GM12891 (cell line): ENCODE measurements around the gene HCK.

ENCODE experiments used
- DNase-seq: peaks from one replicate; pipeline ENCODE4 v3.0.0; 2011; ENCODE audit warnings: low spot score; ENCODE audit not compliant: insufficient read length
- FAIRE-seq: peaks from 2 replicates; lab custom pipeline; 2011; peaks lifted over from hg19 to GRCh38; lab: Jason Lieb, UNC
- PAX5 ChIP-seq: IDR thresholded peaks from 2 replicates; pipeline ENCODE4 v1.6.1; 2011; ENCODE audit warnings: low read length, moderate library complexity, mild to moderate bottlenecking; ENCODE audit not compliant: insufficient read depth, severe bottlenecking
- POLR2A ChIP-seq: IDR thresholded peaks from 2 replicates; pipeline ENCODE4 v1.6.1; 2011; ENCODE audit warnings: low read depth, low read length, control low read depth
- POLR2AphosphoS5 ChIP-seq: IDR thresholded peaks from 2 replicates; pipeline ENCODE4 v1.6.1; 2011; ENCODE audit warnings: low read depth, low read length, control low read depth
- POU2F2 ChIP-seq: IDR thresholded peaks from 2 replicates; pipeline ENCODE4 v1.6.1; 2011; ENCODE audit warnings: low read depth, mild to moderate bottlenecking, control low read depth, low read length, moderate library complexity
- SPI1 ChIP-seq: IDR thresholded peaks from 2 replicates; pipeline ENCODE4 v1.6.1; 2011; ENCODE audit warnings: low read depth, low read length, control low read depth
- TAF1 ChIP-seq: IDR thresholded peaks from 2 replicates; pipeline ENCODE4 v1.6.1; 2011; ENCODE audit warnings: low read depth, low read length, control low read depth

HCK gene

DNA sequence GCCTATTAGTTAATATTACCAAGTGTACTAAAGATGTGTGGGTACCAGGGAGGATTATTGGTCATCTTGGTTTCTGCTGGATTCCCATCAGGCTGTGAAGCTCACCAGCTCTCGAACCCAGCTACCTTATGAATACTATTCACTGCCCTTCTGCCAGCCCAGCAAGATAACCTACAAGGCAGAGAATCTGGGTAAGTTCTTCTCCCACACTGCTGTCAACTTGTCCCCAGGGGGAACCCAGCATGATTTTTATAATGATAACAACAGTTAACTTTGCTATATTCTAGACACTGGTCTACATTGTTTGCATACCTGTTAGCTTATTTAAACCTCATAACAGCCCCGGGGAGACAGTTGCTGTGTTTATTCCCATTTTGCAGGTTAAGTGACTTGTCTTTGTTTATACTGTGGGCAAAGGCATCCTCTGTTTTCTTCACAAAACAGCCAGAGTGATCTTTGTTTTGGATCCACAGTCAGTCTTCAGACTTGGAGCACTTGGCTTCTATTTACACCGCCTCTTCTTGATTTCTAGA, 84.0 kb downstream of the HCK start:
- no peak for TF ChIP-seq POU2F2
- no peak for TF ChIP-seq POLR2AphosphoS5
- TF ChIP-seq SPI1, result no peak
- no peak for TF ChIP-seq TAF1
- TF ChIP-seq POLR2A, result no peak
- TF ChIP-seq PAX5, result no peak
- FAIRE-seq (no peak), DNase-seq (no peak)

DNA sequence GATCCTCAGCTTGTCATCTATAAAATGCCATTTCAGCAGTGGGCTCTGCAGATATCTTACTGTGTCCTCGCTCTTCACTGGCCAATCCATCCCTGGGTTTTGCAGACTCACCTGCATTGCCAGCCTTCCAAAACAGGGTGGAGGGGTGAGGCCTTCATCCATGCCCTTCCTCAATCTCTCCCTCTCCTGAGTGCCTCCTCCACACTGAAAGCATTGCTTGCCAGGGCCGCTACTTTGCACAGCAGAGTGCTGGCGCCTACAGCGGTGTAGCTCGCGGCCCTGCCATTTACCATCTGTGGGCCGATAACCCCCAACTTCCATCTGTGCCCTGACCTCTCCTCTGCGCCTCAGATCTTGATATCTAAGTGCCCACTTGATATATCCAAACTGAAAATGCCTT, 86.9 kb downstream of the HCK start:
- TF ChIP-seq SPI1 (no peak), POLR2AphosphoS5 (no peak), TAF1 (no peak)
- DNase-seq (no peak), FAIRE-seq (no peak)

DNA sequence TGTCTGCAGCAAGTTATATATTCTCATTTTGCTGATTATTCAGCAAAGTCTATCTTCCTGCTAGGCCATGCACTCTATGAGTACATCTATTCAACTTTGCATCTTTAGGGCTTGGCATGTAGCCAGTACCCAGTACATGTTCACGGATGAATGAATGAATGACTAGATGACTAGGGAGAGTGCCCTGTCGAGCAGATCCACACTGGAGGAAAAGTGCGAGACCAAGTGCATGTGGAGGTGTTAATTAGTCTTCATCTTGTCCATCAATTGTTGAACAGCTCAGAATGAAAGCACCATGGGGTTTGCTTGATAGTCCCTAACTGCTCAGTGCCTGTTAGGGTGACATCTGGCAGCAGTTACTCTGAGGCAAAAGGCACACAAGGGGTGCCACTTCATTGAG, 87.9 kb downstream of the HCK start:
- TF ChIP-seq SPI1 (no peak), POLR2AphosphoS5 (no peak), TAF1 (no peak), POU2F2 (no peak), POLR2A (no peak), PAX5 (no peak)
- FAIRE-seq, result no peak
- no peak for DNase-seq

DNA sequence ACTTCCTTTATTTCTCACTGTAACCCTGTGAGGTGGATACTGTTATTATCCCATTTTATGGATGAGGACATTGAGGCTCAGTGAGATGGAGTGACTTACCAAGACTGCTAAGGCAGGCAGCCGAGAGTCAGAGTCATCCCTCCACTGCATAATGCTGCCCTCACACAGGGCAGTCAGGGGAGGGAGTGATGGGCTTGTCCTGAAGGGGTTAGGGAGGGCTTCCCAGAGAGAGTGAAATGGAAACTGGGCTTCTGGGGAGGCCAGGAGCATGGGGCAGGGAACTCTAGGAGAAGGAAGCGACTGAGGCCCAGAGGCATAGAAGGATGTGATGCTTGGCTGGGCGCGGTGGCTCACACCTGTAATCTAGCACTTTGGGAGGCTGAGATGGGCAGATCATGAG, 88.6 kb downstream of the HCK start:
- DNase-seq (no peak), FAIRE-seq (no peak)
- TF ChIP-seq TAF1 (no peak), POLR2AphosphoS5 (no peak), PAX5 (no peak), POLR2A (no peak), POU2F2 (no peak), SPI1 (no peak)

DNA sequence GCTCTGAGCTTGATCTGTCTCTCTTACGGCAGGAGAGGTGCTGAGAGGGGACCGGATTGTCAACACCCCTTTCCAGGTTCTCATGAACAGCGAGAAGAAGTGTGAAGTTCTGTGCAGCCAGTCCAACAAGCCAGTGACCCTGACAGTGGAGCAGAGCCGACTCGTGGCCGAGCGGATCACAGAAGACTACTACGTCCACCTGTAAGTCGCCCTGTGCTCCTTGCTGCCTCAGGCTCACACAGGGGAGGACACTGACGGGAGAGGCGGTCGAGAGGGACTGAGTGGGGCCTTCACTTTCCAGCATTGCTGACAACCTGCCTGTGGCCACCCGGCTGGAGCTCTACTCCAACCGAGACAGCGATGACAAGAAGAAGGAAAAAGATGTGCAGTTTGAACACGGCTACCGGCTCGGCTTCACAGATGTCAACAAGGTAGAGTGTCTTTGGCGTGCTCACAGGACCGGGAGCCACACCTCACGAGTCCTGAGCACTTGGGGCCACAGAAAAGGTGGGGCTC, 89.5 kb downstream of the HCK start:
- no peak for DNase-seq
- TF ChIP-seq POLR2AphosphoS5, result no peak
- FAIRE-seq, result no peak

DNA sequence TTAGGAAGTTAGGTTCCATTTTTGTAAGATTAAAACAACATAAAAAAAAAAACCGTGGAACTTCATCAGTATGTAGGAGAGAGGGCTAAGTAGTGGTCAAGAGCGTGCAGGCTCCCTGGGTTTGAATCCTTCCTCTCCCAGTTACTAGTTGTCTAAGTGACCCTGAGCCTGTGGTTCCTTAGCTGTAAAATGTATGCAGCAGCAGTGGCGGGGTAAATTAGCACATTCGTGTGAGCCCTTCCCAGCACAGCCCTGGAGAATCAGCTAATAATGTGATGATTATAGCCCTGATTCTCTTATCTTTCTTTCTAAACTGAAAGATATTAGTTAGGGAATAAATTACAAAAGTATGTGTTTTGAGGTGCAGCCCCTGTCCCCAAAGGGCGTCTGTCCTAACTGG, 90.0 kb downstream of the HCK start:
- DNase-seq (no peak), FAIRE-seq (no peak)
- TF ChIP-seq TAF1 (no peak), SPI1 (no peak), POU2F2 (no peak), PAX5 (no peak), POLR2AphosphoS5 (no peak)

DNA sequence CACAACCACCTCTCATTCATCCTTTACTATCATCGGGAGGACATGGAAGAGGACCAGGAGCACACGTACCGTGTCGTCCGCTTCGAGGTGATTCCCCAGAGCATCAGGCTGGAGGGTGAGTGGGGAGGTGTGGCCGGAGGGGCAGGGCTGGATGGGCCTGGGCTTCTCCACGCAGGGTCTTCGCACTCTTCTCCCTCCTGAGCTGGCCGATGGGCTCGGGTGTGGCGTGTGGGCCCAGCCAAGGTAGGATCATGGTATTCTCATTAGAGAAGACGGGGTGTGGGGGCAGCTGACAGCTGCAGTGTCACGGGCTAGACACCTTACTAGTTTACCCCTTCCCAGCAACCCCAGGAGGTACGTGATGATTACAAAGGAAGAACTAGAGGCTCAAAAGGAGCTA, 90.9 kb downstream of the HCK start:
- no peak for FAIRE-seq
- DNase-seq, result no peak
- no peak for TF ChIP-seq POU2F2
- no peak for TF ChIP-seq POLR2AphosphoS5
- no peak for TF ChIP-seq PAX5
- no peak for TF ChIP-seq POLR2A
- no peak for TF ChIP-seq SPI1
- TF ChIP-seq TAF1, result no peak

DNA sequence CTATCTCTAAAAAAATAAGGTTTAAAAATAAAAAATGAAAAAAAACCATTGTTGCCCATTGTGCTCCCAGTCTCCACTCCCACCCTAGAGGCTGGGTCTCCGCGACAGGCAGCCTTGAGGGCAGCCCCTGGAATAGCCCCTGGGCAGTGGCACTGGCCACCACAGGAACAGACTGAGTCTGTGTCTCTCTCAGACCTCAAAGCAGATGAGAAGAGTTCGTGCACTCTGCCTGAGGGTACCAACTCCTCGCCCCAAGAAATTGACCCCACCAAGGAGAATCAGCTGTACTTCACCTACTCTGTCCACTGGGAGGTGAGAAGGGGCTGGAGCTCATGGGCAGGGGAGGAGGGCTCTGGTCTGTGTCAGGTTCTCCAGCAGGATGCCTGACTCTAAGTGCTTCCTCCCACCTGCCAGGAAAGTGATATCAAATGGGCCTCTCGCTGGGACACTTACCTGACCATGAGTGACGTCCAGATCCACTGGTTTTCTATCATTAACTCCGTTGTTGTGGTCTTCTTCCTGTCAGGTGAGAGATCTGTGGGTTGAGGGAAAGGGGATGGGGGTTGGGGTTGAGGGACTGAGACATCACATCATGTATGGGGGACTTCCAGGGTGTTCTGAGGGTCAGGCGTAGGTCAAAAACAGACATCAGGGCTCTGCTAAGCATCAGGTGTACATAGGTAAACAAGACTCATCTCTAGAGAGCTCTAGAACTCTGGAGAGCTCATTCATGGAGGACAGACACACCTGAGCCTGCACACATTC, 93.0 kb downstream of the HCK start:
- no peak for FAIRE-seq
- TF ChIP-seq POLR2AphosphoS5, result no peak
- TF ChIP-seq POLR2A, result no peak
- no peak for TF ChIP-seq TAF1
- no peak for TF ChIP-seq PAX5
- no peak for TF ChIP-seq POU2F2
- TF ChIP-seq SPI1, result no peak
- no peak for DNase-seq

DNA sequence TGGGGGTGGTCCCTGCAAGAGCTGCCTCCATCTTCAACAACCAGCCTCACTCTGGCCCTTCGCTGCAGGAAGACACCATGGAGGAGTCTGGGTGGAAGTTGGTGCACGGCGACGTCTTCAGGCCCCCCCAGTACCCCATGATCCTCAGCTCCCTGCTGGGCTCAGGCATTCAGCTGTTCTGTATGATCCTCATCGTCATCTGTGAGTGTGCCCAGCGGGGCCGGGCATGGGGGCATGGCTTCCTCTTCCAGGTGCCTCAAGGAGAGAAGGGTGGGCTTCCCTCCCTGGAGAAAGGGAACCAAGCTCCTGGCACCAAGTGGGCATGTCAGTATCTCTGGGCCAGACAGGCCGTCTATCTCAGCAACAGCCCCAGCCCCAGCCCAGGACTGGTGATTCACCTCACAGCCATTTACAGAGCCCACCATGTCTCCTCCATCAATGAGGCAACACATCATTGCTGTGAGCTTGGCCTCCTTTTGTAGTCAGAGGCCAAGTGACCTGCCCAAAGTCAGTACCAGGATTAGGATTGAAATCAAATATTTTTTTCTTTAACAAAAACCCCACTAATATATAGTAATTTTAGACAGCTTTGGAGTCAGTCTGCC, 97.6 kb downstream of the HCK start:
- no peak for FAIRE-seq
- TF ChIP-seq PAX5, result no peak
- no peak for TF ChIP-seq POLR2A
- no peak for TF ChIP-seq POU2F2
- no peak for TF ChIP-seq SPI1
- TF ChIP-seq POLR2AphosphoS5, result no peak
- no peak for TF ChIP-seq TAF1
- DNase-seq, result no peak

DNA sequence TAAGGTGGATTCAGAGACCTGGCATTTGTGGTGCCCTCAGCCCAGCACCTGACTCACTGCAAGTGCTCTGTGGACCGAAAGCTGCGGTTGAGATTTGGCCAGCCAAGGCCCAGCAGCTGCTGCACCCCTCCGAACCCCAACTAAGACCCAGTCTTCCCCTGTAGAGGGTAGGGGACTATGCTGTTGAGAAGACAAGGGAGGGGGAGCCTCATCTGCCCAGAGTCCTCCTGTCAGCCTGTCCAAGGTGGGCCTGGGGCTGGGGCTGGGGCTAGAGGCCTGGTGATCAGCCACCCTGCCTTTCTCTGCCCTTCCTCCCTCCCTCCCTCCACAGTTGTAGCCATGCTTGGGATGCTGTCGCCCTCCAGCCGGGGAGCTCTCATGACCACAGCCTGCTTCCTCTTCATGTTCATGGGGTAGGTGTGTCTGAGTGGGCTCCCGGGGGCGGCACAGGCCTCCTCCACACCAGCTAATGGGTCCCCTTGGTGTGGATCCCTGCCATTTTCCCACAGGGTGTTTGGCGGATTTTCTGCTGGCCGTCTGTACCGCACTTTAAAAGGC, 98.3 kb downstream of the HCK start:
- FAIRE-seq (no peak), DNase-seq (no peak)
- TF ChIP-seq POLR2AphosphoS5, result no peak
- no peak for TF ChIP-seq POLR2A
- TF ChIP-seq TAF1, result no peak
- TF ChIP-seq SPI1, result no peak
- TF ChIP-seq PAX5, result no peak
- TF ChIP-seq POU2F2, result no peak
